H1 (cell line): ENCODE results near the gene VCPKMT. TPM values are rescaled to one million over a fixed set of nuclear protein-coding genes. Genes with fewer than 3 reads are reported as not detected.

Experiments
- CTCF ChIA-PET: fragments of 300-600 bp; sonication (Branson Sonifier 250); formaldehyde crosslinking; loops from one replicate; lab custom pipeline; 2021; ENCODE audit not compliant: partially characterized antibody; lab: Charles Lee
- POLR2A ChIA-PET: fragments of 300-600 bp; sonication (Branson Sonifier 250); formaldehyde crosslinking; loops from one replicate; lab custom pipeline; 2021; ENCODE audit warnings: inconsistent platforms; ENCODE audit not compliant: partially characterized antibody; lab: Charles Lee
- DNase-seq, 2 experiments: peaks; one replicate each; pipeline versions ENCODE4 v3.0.0 to v3.0.0-alpha.2; 2010 to 2022; ENCODE audit warnings: low spot score in 2 of 2, low read depth in 1 of 2, mixed read lengths in 1 of 2
- FAIRE-seq: peaks from 2 replicates; lab custom pipeline; 2011; peaks lifted over from hg19 to GRCh38; lab: Jason Lieb, UNC
- H2AFZ ChIP-seq: 2 replicates; pipeline ENCODE4 v1.8.1; 2012; ENCODE audit warnings: low read length, inconsistent platforms
- H2AK5ac ChIP-seq: 2 replicates; pipeline ENCODE4 v1.6.1; 2013; ENCODE audit warnings: low read depth, low read length
- H2BK120ac ChIP-seq: replicated peaks from 2 replicates; pipeline ENCODE3; 2013; ENCODE audit warnings: low read depth, low read length, inconsistent platforms
- H2BK12ac ChIP-seq: 2 replicates; pipeline ENCODE4 v1.6.1; 2013; ENCODE audit warnings: low read depth, low read length
- H2BK15ac ChIP-seq: 2 replicates; pipeline ENCODE4 v1.6.1; 2013; ENCODE audit warnings: low read length
- H2BK20ac ChIP-seq: 2 replicates; pipeline ENCODE4 v1.6.1; 2013; ENCODE audit warnings: low read length
- H2BK5ac ChIP-seq: 2 replicates; pipeline ENCODE4 v1.6.1; 2013; ENCODE audit warnings: low read depth, low read length
- H3K14ac ChIP-seq: 2 replicates; pipeline ENCODE4 v1.6.1; 2013; ENCODE audit warnings: inconsistent platforms; ENCODE audit not compliant: insufficient read length
- H3K18ac ChIP-seq: 2 replicates; pipeline ENCODE4 v1.6.1; 2013; ENCODE audit warnings: low read length; ENCODE audit errors: extremely low read depth
- H3K23ac ChIP-seq: 2 replicates; pipeline ENCODE4 v1.6.1; 2013; ENCODE audit warnings: inconsistent platforms; ENCODE audit not compliant: insufficient read length
- H3K23me2 ChIP-seq: 2 replicates; pipeline ENCODE4 v1.6.1; 2013; ENCODE audit warnings: low read depth, low read length
- H3K27ac ChIP-seq: 2 replicates; pipeline ENCODE4 v1.6.1; 2011; ENCODE audit warnings: low read depth, low read length, inconsistent platforms
- H3K27me3 ChIP-seq, 4 experiments: replicated peaks in 1 of 4; 1 replicate in 1 of 4; 2 replicates in 3 of 4; pipeline versions ENCODE4 v1.6.1 to v1.8.1; 2011 to 2013; ENCODE audit warnings: low read length in 3 of 4, mild to moderate bottlenecking in 3 of 4, inconsistent platforms in 2 of 4, mixed read lengths in 2 of 4, moderate library complexity in 1 of 4; ENCODE audit not compliant: control insufficient read depth in 3 of 4, insufficient read depth in 3 of 4; ENCODE audit errors: extremely low read depth in 1 of 4
- H3K36me3 ChIP-seq, 4 experiments: 2 replicates each; pipeline versions ENCODE4 v1.6.1 to v1.8.1; 2011 to 2013; ENCODE audit warnings: mild to moderate bottlenecking in 4 of 4, low read length in 3 of 4, moderate library complexity in 2 of 4, control low read depth in 1 of 4, inconsistent platforms in 1 of 4; ENCODE audit not compliant: insufficient read depth in 4 of 4, control insufficient read depth in 2 of 4
- H3K4ac ChIP-seq: replicated peaks from 2 replicates; pipeline ENCODE3; 2013; ENCODE audit warnings: low read length, low read depth, mixed read lengths, inconsistent platforms; ENCODE audit not compliant: insufficient read length
- H3K4me1 ChIP-seq, 4 experiments: replicated peaks in 1 of 4; 1 replicate in 1 of 4; 2 replicates in 3 of 4; pipeline versions ENCODE4 v1.6.1 to v1.8.1; 2011 to 2013; ENCODE audit warnings: low read length in 3 of 4, inconsistent platforms in 2 of 4, mixed read lengths in 1 of 4; ENCODE audit not compliant: insufficient read depth in 4 of 4, control insufficient read depth in 3 of 4
- H3K4me2 ChIP-seq, 2 experiments: 2 replicates each; pipeline versions ENCODE4 v1.6.1 to v1.8.1; 2011 to 2013; ENCODE audit warnings: low read depth in 2 of 2, low read length in 2 of 2, control low read depth in 1 of 2, inconsistent platforms in 1 of 2, mild to moderate bottlenecking in 1 of 2; ENCODE audit not compliant: insufficient read depth in 1 of 2
- H3K4me3 ChIP-seq, 4 experiments: fragments of 200-600, 300-600 bp in 1 of 4; sonication (generic), shearing (Covaris generic), sonication (Bioruptor Twin) in 1 of 4; 2 replicates each; pipeline versions ENCODE4 v1.5.1 to v1.8.1; 2011 to 2016; ENCODE audit warnings: low read length in 4 of 4, low read depth in 3 of 4, control low read depth in 2 of 4, inconsistent platforms in 2 of 4, mild to moderate bottlenecking in 2 of 4, mixed read lengths in 1 of 4, moderate library complexity in 1 of 4; ENCODE audit not compliant: insufficient read depth in 2 of 4; ENCODE audit errors: extremely low read depth in 1 of 4
- H3K56ac ChIP-seq: replicated peaks from 2 replicates; pipeline ENCODE3; 2013; ENCODE audit warnings: low read depth, mild to moderate bottlenecking, mixed read lengths, low read length, inconsistent platforms; ENCODE audit not compliant: insufficient read length
- H3K79me1 ChIP-seq: 2 replicates; pipeline ENCODE4 v1.6.1; 2013; ENCODE audit warnings: low read depth, low read length, control low read depth
- H3K79me2 ChIP-seq, 2 experiments: 2 replicates each; pipeline versions ENCODE4 v1.6.1 to v1.8.1; 2012 to 2013; ENCODE audit warnings: low read length in 2 of 2, mild to moderate bottlenecking in 2 of 2, inconsistent platforms in 1 of 2; ENCODE audit not compliant: insufficient read depth in 2 of 2, control insufficient read depth in 1 of 2
- H3K9ac ChIP-seq, 4 experiments: replicated peaks in 1 of 4; 1 replicate in 1 of 4; 2 replicates in 3 of 4; pipeline versions ENCODE4 v1.6.1 to v1.8.1; 2011 to 2013; ENCODE audit warnings: low read depth in 3 of 4, low read length in 3 of 4, control low read depth in 2 of 4, mild to moderate bottlenecking in 2 of 4, moderate library complexity in 2 of 4, inconsistent platforms in 1 of 4; ENCODE audit errors: extremely low read depth in 1 of 4
- H3K9me3 ChIP-seq, 2 experiments: 2 replicates each; pipeline versions ENCODE4 v1.6.1 to v1.8.1; 2012 to 2013; ENCODE audit warnings: mild to moderate bottlenecking in 2 of 2, moderate library complexity in 2 of 2, control low read depth in 1 of 2, inconsistent platforms in 1 of 2, low read depth in 1 of 2, low read length in 1 of 2, mixed read lengths in 1 of 2; ENCODE audit not compliant: insufficient read depth in 2 of 2
- H4K20me1 ChIP-seq, 2 experiments: replicated peaks in 1 of 2; 2 replicates each; pipeline versions ENCODE3 to v1.8.1; 2011 to 2013; ENCODE audit warnings: inconsistent platforms in 2 of 2, low read length in 2 of 2, mild to moderate bottlenecking in 1 of 2; ENCODE audit not compliant: insufficient read depth in 2 of 2, control insufficient read depth in 1 of 2
- H4K5ac ChIP-seq: 2 replicates; pipeline ENCODE4 v1.6.1; 2013; ENCODE audit warnings: low read length, low read depth, mixed read lengths, inconsistent platforms; ENCODE audit not compliant: insufficient read length
- H4K8ac ChIP-seq: 2 replicates; pipeline ENCODE4 v1.8.0; 2013; ENCODE audit warnings: mild to moderate bottlenecking, moderate library complexity, low read length, inconsistent platforms; ENCODE audit not compliant: insufficient read depth; ENCODE audit errors: extremely low read depth
- H4K91ac ChIP-seq: replicated peaks from 2 replicates; pipeline ENCODE3; 2013; ENCODE audit warnings: low read length, mixed read lengths, inconsistent platforms; ENCODE audit not compliant: insufficient read length
- ATF2 ChIP-seq: IDR thresholded peaks from 2 replicates; pipeline ENCODE4 v1.6.1; 2012; ENCODE audit warnings: low read length, inconsistent platforms
- BCL11A ChIP-seq, 2 experiments: IDR thresholded peaks; one replicate each; pipeline ENCODE4 v1.6.1; 2011; ENCODE audit warnings: low read depth in 2 of 2, low read length in 2 of 2, mild to moderate bottlenecking in 2 of 2
- CHD1 ChIP-seq: IDR thresholded peaks from 2 replicates; pipeline ENCODE4 v1.6.1; 2012; ENCODE audit warnings: low read depth, low read length, improper control_type of control experiment
- NANOG ChIP-seq: IDR thresholded peaks from 2 replicates; pipeline ENCODE4 v1.6.1; 2011; ENCODE audit warnings: low read length, low read depth, mild to moderate bottlenecking, inconsistent platforms; ENCODE audit not compliant: insufficient read depth, poor library complexity, severe bottlenecking
- POLR2A ChIP-seq, 2 experiments: IDR thresholded peaks; 1 replicate in 1 of 2; 2 replicates in 1 of 2; pipeline ENCODE4 v1.6.1; 2011; ENCODE audit warnings: low read depth in 2 of 2, low read length in 2 of 2, mild to moderate bottlenecking in 2 of 2; ENCODE audit errors: control extremely low read depth in 1 of 2
- SUZ12 ChIP-seq: fragments of 200-600 bp; sonication (generic); IDR thresholded peaks from 2 replicates; pipeline ENCODE4 v1.6.1; 2012; ENCODE audit warnings: mild to moderate bottlenecking, inconsistent platforms, low read length, moderate library complexity, mixed read lengths
- WGBS, 2 experiments: shearing (Covaris generic) in 1 of 2; methylation state at CpG; one replicate each; pipeline versions ENCODE4 v1.1.6 to v1.1.7; 2013 to 2015; ENCODE audit warnings: low lambda C conversion rate in 2 of 2, mixed read lengths in 2 of 2, inconsistent platforms in 1 of 2, low coverage in 1 of 2, missing lambda C conversion rate in 1 of 2; ENCODE audit not compliant: insufficient replicate concordance in 2 of 2, insufficient coverage in 1 of 2, insufficient read length in 1 of 2; ENCODE audit errors: extremely low coverage in 1 of 2, missing lambda C conversion rate in 1 of 2; 5-methylcytosine and 5-hydroxymethylcytosine counted together
- polyA plus RNA-seq, 7 experiments: library from polyadenylated mRNA; depleted of rRNA in 3 of 7; stranded (reverse) in 5 of 7; unstranded in 2 of 7; fragments of >200 nt in 5 of 7; fragments of 200-250 nt in 2 of 7; gene quantifications; 1 replicate in 5 of 7; 2 replicates in 1 of 7; 4 replicates in 1 of 7; pipeline versions ENCODE4 v1.2.1 to v1.2.3, GENCODE V29; 2011 to 2013; ENCODE audit warnings: missing spikeins in 2 of 7, mixed read lengths in 2 of 7
- total RNA-seq: library from RNA; stranded (reverse); fragmentation: NEBNext Ultra II Directional; extraction: Animal tissue kit (Norgen Biotek cat#: 25700); gene quantifications from 2 replicates; pipeline ENCODE4 v1.2.1, GENCODE V29; 2021

The VCPKMT gene
- total and polyA plus RNA-seq, 2 of the 8 experiments (the other 6 are each of a cell fraction or from before 2014, with no cell fraction given) = 3.8 to 7.1 TPM

- Histone ChIP-seq H2BK12ac (no peak overlapping the region), H4K8ac (no peak overlapping the region), H3K4me3 (no peak overlapping the region), H3K4me2 (no peak overlapping the region), H2AK5ac (no peak overlapping the region), H4K20me1 (peaks cover 0 to 1% of the 10 kb centered on the region in 2 experiments), H3K23ac (no peak overlapping the region), H3K36me3 (no peaks in the 10 kb centered on the region), H4K91ac (no peak overlapping the region), H3K4ac (no peak overlapping the region), H3K4me1 (no peaks in the 10 kb centered on the region), H2BK120ac (no peak overlapping the region), H3K56ac (no peak overlapping the region), H3K27ac (no peak overlapping the region), H3K27me3 (no peaks in the 10 kb centered on the region), H3K79me2 (no peaks in the 10 kb centered on the region), H3K9me3 (no peaks in the 10 kb centered on the region), H3K79me1 (no peaks in the 10 kb centered on the region; the same call in 1 of the 2 replicates), H4K5ac (no peak overlapping the region), H3K9ac (no peak overlapping the region), H2BK20ac (no peak overlapping the region), H2BK15ac (no peak overlapping the region), H2BK5ac (no peak overlapping the region), H3K14ac (no peak overlapping the region), H3K23me2 (no peaks in the 10 kb centered on the region), H3K18ac (no peak overlapping the region), H2AFZ (no peak overlapping the region)
- WGBS, 2 experiments = 90% methylated on average over 7 of the region's 7 CpGs; no CpG with 5 or more reads in 1 of the 2 experiments
- TF ChIP-seq NANOG (no peak), BCL11A (IDR thresholded peaks at IDR 0.05; ENCODE audit: low read depth in 2 of 2, low read length in 2 of 2) (no peak), SUZ12 (no peak), POLR2A (IDR thresholded peaks at IDR 0.05; ENCODE audit: control extremely low read depth in 1 of 2, low read depth in 2 of 2, low read length in 2 of 2) (no peak), CHD1 (no peak), ATF2 (no peak)
- FAIRE-seq = no peak
- CTCF ChIA-PET = interaction anchor here (0.9 to 7.6 kb wide), 5 partner anchors 9 to 249 kb away, joined by 3 to 90 read pairs (median 10); partner anchors contain the start of gene NEMF
- POLR2A ChIA-PET = interaction anchor here (0.8 to 1.4 kb wide), 2 partner anchors 13 to 208 kb away, joined by 3 read pairs; no protein-coding TSS in a partner anchor
- DNase-seq = no peak
These were observed 15.0 kb downstream of the VCPKMT start for GRCh38 chr14:50101417-50101816.
